ENCODE data around the gene CCDC92.
"Not testable (repeated sequence)": the region's sequence is repeated elsewhere in the genome, so short reads cannot be mapped to it uniquely, and the experiment has no call there.

CCDC92 gene

DNA sequence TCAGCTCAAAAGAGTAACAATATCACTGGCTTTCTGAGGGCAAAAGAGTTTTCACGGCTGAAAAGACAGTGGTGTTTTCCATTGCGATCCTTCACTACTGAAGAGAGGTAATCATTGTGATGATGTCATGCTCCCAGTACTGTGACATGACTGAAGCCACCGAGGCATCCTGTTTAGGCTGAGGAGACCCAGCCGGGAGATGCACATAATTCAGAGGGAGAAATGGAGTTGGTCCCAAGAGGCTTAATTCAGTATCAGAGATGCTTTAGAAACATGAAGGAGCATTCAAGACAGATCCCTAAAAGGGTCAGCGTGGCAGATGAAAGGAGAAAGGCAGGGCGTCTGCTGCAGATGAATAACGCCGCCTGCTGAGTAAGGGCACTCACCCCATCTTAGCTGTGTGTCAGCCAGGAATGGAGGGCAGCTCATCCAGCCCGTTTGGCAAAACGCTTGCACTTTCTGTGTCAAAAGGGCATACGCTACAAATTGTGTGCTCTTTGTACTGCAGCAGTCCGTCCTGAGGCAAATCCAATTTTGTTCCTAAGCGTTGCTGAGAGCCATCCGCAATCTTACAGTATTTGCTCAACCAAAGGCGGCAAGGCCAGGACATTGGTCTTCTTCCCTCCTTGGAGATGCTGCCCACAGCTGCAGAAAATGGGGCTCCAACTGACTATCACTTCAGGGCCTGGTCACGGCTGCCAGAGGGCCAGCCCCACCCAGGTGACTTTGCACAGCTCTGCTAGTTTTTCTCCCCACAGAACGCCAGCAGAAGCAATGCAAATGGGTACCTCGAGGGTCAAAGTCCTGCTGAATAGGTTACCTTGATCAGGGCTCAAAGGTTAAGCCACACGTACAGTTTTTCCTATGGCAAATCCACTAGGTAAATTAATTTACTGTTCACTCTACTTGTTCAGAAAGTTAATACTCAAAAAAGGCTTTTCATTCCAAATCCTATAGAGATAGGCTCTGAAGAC lies 23.5 kb downstream of the CCDC92 start:
- DNase-seq: no peak

DNA sequence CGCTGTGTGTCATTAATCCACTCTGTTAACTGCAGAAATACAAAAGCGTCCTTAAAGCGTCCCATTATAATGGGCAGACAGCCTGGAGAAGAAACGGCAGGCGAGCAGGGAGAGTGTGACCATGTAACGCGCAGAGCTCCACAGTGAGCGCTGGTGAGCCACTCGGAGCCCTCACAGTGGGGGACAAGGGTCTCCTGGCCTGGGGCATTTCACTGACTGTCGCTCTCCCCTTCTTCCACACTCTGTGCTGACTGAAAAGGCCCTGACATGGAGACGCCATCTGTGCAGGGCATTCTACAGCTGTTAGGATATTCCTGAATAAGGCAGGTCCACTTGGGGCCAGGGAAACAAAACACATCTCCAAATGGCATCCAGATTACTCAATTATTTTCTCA lies 24.2 kb downstream of the CCDC92 start:
- no peak for DNase-seq

DNA sequence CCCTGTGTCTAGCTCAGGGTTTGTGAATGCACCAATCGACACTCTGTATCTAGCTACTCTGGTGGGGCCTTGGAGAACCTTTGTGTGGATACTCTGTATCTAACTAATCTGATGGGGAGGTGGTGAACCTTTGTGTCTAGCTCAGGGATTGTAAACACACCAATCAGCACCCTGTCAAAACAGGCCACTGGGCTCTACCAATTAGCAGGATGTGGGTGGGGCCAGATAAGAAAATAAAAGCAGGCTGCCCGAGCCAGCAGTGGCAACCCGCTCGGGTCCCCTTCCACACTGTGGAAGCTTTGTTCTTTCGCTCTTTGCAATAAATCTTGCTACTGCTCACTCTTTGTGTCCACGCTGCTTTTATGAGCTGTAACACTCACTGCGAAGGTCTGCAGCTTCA lies 25.1 kb downstream of the CCDC92 start:
- DNase-seq: not testable (repeated sequence)

DNA sequence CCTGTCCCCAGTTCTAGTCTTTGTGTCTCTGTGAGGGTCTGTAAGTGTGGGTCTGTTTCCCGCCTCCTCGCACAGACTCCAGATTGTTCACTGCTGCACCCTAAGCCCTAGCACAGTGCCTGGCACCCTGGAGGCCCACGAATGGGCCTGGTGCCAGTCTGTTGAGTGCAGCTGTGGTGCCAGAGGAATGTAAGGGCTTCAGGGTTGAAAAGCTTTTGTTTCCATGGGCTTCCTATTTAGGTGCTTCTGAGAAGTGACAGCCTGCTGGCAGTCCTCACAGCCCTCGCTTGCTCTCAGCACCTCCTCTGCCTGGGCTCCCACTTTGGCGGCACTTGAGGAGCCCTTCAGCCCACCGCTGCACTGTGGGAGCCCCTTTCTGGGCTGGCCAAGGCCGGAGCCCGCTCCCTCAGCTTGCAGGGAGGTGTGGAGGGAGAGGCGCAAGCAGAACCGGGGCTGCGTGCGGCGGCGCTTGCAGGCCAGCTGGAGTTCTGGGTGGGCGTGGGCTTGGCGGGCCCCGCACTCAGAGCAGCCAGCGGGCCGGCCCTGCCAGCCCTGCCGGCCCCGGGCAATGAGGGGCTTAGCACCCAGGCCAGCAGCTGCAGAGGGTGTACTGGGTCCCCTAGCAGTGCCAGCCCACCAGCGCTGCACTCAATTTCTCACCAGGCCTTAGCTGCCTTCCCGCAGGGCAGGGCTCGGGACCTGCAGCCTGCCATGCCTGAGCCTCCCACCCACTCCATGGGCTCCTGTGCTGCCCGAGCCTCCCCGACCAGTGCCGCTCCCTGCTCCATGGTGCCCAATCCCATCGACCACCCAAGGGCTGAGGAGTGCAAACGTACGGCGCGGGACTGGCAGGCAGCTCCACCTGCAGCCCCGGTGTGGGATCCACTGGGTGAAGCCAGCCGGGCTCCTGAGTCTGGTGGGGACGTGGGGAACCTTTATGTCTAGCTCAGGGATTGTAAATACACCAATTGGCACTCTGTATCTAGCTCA lies 25.8 kb downstream of the CCDC92 start:
- DNase-seq: not testable (repeated sequence)

DNA sequence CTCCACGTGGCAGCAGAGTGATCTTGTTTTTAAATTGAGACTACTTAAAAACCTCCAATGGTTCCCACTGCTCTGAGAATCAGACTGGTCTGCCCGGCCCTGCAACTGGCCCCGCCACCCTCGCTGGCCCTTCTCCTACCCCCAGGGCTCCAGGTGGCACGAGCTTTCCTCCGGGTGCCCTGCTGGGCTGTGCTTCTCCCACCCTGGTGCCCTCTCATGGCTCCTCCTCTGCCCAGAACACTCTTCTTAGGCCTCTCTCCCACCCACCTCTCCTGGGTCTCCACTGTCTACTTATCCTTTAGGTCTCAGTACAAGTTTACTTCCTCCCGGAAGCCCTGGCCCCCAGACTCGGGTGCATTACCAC lies 26.5 kb downstream of the CCDC92 start:
- DNase-seq: no peak

DNA sequence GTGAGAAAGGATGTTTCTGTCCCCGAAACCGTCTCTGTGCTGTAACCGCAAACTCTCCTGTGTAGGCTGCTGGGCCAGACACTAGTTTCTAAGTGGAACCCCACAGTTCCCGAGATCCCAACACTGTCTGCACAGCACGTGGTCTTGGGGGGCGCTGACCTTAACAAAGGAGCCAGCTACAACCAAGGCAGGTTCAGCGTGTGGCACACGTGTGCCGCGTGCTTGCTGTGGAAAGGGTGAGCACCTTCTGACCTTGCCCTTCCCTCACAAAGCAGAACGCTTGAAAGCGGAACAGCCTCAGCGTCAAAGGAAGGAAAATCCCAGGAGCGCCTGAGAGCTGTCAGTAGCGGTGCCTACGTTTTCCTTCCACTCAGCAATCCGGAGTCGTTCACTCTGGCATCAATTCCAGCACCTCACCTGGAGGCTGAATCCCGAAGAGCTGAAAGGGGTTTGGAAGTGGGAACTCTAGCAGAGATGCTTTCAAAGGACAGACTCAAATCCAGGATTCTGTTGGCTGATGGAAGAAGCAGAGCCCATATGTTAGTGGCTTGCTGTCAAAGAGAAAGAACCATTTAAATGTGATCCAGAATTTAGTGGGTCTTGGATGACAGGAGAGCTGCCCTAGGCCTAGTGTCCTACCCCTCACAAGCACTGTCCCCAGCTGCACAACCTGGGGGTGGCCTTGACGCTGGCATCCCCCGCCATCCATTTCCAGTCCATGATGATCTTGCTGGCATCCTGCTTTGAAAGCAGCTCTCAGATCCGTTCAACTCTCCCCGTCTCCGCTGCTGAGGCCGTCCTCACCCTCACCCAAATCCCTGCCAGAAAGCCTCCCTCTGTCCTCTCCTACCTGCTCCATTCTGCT lies 27.1 kb downstream of the CCDC92 start:
- DNase-seq: no peak

DNA sequence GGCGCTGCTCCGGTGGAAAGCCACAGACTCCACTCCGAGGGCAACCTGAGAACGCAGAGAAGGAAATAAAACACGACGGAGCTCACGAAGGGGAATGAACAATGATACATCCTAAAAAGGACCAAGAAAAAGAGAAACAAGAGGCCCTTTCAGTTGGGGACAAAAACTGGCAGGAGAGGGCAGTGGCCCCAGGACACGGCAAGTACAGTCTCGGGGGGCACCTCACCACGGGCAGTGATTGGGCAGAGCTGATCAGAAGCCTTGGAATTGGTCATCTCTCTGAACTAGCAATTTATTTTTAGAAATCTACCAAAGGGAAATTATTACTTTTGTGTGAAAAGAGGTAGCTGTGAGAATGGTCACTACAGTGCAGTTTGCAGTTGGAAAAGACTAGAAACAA lies 27.9 kb downstream of the CCDC92 start:
- DNase-seq: no peak

DNA sequence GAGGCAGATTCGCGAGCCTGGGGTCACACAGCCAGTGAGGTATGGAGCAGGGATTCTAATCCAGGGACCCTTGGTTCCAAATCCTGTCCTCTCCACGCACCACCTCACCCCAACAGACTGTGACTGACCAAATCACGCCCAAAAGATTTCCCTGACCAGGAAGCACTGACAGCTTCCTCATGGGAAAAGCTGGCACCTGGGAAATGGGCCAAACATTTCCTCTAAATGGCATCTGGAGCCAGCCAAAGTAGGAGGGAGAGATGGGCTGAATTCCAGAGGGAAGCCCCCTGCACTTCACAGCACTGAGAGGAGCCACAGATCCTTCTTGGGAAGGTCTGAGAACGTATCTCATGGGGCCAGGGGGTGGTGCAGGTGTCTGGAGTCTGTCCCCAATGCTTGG lies 28.8 kb downstream of the CCDC92 start:
- no peak for DNase-seq

DNA sequence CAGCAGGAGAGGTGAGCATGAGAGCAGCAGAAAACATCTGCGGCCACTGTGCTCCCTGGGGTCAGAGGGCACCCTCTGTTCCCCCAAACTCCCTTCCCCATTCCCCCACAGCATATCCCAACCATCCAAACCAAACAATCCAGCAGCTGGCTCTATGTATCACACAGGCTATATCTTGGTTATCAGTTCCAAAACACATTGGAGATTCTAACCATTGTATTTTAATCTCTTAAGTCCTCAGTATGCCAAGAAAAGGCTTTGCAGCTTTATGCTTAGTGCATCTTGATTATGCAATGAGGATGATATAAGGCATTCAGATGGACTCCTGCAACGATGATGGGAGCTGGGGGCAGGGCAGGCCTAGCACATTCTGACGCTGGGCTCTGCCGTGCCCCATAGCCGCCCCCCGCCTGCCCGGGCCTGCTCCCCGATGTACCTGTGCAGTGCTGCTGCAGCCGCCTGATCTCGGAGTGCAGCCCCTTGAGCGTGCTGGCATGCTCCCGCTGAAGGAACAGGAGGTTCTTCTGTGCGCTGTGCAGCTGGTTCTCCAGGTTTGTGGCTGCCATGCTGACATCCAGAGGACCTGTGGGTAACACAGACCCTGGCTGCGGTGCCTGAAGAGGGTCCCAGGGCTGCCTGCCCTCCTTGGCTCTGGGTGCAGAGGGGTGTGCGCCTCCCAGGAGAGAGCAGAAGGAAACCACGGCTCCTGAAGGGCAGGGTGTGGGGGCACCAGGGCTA lies 29.6 kb downstream of the CCDC92 start:
- DNase-seq: no peak

DNA sequence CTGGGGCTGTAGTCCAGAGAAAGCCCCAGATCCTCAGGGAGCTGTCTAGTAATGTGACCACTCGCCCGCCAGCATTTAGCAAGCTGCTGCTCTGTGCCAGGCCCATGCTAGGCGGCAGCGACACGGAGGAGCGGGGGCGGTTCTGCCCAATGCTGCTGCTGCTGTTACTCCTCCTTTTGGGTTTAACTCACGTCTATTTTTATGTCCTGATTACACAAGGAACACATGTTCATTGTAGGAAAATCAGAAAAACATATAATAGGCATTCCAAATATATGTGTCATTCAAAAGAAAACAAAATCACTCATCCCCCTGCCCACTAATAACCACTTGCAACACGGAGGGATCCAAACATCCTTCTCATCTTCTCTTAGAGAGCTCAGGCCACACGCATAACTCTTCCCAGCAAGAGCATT lies 30.4 kb downstream of the CCDC92 start:
- DNase-seq: no peak

DNA sequence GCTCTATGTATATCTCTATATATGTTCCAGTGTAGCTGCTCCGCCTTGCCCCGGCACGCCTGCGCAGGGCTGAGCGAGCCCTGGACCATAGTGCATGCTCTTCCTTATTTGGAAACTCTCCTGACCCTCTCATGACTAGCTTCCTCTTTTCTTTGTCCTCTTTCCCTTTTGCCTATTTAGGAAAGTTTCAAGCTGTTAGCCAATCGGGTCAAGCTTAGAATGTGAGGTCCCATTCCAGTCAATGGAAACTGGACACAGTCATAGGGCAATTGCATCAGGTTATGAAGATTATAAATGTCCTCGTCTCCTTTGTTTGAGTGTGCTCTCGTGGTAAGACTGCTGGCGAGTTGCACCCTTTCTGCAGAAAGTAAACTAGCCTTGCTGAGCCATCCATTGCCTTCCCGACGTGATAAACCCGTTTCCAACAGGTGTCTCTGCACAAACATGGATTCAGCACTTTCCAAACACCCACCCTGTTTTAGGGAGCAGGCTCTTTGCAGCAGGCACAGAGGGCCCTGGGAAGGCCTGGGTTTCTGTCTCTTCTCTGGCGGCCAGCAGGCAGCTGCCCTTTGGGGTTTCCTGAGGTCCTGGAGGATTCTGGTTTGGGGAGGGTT lies 30.9 kb downstream of the CCDC92 start:
- no peak for DNase-seq

DNA sequence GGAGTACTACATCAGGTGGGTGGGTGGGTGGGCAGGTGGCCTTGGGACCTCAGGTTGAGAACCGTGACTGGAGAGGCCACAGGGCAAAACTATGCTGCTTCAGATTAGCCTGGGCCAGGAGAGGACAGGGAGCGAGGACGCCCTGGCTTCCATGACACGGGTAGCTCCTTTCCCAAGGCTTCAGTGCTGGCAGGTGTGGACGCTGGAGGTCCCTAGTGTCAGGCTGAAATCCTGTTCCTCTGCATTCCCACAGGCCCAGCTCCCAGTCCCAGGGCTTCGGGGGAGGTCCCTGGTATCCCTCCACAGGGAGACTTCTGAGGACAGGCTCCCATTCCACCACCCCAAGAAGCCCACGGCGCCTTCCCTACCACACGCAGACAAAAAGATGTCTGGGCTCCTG lies 31.6 kb downstream of the CCDC92 start:
- DNase-seq: no peak

DNA sequence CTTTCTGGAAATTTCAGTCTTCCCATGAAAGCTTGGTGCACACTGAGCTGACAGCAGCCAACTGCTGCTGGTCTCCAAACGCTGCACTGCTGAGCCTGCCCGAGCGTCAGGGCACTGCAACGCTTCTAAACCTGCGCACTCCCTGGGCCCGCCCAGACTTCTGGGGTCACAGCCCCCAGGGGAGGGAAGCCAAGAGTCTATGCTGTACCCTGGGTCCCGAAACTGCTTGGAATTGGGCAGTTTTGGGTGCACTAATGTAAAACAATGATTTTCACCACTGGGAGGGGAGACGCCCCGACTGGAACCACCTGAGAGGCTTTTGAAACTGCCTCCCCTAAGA lies 32.0 kb downstream of the CCDC92 start:
- DNase-seq: no peak

DNA sequence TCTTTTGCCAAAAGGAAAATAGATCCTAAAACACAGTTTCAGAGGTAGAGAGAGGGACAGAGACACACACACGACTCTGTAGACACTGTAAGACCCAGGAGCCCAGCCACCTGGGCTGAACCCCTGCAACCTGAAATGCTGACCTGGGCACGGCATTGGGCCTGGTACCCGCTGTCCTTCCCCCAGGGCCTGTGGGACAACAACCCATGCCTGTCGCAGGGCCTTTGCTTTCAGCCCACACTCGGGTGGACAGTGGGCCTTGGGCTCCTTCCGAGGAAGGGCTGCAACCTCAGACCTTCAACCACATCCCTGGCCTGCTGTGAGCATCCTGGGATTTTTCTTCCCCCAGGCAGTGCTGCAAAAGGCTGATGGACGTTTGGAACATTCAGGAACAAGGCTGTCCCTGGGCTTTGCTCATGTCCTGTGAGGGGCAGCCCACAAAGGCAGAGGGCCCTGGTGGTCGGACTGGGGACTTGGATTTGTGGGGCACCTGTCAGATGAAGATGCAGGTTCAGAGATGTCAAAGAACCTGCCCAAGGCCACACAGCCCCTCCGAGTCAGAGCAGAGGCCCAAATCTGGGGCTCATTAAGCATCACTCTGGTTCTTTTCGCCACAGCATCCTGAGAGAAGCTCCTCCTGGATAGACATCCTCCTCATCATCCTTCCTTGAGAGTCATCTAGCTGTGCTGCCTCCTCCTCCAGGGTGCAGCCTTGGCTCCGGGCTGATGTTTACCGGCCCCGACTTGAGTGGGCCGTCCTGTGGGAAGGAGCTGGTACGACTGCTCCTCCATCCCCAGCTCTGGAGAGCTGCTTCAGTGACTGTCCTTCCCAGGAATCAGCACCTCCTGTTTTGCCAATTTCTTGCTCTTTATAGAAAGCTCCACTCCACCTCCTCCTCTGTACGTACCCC lies 32.7 kb downstream of the CCDC92 start:
- DNase-seq: no peak

DNA sequence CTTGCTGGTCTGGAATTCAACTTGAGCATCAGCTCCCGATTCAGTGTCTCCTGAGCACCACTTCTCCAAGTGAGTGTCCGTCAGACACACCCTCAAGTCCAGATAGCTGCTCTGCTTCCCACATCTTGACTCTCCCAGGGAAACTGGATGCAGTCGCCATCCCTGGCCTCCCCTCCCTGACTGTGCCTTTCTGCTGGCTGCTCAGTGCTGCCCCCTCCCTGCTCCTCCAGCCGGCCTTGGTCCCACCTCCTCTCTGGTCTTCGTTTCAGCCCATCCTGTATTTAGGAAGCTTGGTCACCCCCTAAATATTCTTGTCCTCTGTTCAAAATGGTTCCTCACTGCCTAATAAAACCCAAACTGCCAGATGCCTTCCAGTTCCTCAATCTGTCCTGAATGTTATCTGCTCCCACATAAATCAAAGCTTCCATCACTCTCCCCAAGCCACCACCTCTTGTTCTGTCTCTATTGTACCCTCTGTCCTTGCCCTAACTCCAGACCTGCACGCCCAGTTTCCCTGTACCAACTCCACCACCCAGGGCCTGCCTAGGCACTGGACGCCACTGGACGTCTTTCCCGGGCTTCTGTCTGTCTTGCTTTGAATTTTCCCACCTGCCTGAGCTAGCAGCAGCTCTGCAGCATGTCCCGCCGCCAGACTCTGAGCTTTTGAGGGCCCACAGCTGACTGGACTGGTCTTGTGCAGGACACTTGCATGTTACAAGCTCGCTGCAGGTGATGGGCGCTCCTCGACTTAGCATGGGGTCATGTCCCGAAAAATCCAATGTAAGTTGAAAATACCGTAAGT lies 33.8 kb downstream of the CCDC92 start:
- no peak for DNase-seq

DNA sequence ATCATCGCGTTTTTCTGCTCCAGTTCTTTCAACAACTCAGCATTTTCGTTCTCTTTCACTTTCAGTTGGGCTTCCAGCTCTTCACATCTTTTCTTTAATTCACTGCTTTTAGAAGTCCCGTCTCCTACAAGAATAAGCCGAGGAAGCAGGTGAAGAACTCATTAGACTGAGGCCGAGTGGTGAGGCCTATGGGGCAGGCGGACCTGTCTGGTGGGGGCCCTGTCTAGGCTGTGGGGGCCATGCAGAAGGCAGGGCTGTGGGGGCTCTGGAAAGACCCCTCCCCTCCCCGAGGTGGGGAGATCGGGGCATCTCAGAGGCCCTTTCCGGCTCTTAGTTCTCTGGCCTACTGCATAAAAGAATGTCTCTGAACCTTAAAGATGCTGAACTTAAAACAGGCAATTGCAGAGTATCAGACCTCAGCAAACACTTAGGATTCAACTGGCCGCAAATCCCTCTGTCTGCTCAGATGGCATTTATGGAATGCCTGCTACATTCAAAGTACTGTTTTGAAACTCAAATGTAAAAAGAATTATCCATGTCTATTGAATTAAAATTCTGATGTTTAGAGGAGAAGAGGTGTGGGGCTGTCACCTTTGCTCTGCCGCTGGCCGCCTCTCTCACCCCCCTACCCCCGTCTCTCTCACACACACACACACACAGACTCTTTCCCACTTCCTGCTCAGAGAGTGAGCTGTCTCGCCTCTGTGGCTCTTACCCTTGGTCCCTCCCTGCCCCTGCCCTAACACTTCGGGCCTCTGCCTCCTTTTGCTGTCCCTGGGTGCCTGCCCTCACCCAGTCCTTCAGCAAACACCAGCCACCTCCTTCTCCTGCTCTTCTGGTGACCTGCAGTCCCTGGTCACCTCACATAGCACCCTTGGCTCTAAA lies 34.7 kb downstream of the CCDC92 start:
- DNase-seq: no peak

DNA sequence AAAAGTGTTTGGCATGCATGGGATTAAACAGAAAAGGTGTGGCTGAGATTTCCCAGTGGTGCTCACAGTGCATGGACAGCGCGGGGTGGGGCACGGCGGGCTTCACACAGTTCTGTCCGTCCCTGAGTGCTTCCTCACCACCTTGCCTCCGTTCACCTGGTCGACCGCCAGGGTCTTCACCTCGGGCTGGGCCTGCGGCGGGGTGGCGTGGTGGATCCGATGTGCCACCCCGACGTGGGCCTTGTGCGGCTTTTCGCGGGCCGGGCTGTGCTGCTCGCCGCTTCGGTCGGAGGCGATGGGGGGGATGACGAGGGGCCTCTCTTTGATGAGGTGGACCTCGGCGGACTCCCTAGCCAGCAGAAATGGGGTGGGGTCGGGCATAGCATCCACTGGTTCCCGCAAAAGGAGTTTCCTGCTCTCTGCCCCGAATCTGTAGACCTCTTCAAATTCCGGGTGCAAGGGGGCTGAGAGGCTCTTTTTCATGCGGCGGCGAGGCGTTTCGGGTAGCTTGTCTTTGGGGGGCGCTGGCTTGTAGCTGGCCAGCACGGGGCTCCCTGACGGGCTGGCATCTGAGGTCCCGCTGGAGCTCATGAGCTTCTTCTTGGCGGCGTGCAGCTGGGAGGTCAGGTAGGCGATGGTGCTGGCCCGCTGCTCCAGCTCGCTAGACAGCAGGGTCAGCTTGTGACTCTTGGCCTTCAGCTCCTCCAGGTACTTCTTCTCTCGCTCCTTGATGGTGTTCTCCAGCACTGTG lies 35.5 kb downstream of the CCDC92 start:
- DNase-seq: no peak

DNA sequence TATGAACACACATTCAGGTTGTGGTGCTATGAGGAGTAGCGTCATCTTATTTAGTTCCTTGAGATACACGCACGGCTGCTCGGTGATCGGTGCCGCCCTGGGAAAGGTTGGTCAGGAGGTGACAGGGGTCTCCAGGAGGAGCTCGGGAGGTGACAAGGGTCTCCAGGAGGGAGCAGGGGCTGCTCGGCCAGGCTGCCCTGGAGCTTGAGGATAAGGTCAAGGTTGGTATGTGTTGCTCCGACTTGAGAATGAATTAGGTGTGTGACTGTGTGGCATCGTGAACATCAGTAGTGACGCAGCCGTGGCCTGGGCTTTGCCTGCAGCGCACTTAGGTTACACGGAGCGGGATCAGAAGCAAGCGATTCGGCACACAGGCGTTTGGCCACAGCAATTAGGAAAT lies 36.2 kb downstream of the CCDC92 start:
- no peak for DNase-seq

Data from AML-193 (cell line).